CD4-positive, alpha-beta memory T cell (primary cell): ENCODE results near the gene ALKBH5. TPM values are rescaled to one million over a fixed set of nuclear protein-coding genes. Genes with fewer than 3 reads are reported as not detected.
A peak's percentile ranks its signal among the peaks of the same experiment; 100 is the strongest.

Experiments used
- CTCF ChIA-PET: fragments of 350-600 bp; sonication (Branson Sonifier 250); formaldehyde crosslinking; loops from one replicate; lab custom pipeline; 2021; ENCODE audit warnings: inconsistent platforms; ENCODE audit not compliant: partially characterized antibody; lab: Charles Lee
- POLR2A ChIA-PET: fragments of 350-600 bp; sonication (Branson Sonifier 250); formaldehyde crosslinking; loops from one replicate; lab custom pipeline; 2021; ENCODE audit not compliant: partially characterized antibody; lab: Charles Lee
- DNase-seq, 5 donors: peaks; one replicate each; pipeline versions ENCODE4 v3.0.0 to v3.0.0-alpha.2; 2020 to 2022; ENCODE audit warnings: mixed read lengths in 1 of 5
- H3K27ac ChIP-seq: one replicate; pipeline ENCODE4 v1.7.0; 2013; ENCODE audit warnings: low read depth, low read length
- H3K27me3 ChIP-seq: 2 replicates; pipeline ENCODE4 v1.7.0; 2013; ENCODE audit warnings: mild to moderate bottlenecking, low read length, moderate library complexity; ENCODE audit not compliant: insufficient read depth
- H3K36me3 ChIP-seq: 2 replicates; pipeline ENCODE4 v1.7.0; 2013; ENCODE audit warnings: mild to moderate bottlenecking, low read length, moderate library complexity; ENCODE audit not compliant: insufficient read depth
- H3K4me1 ChIP-seq: 2 replicates; pipeline ENCODE4 v1.7.0; 2013; ENCODE audit warnings: mild to moderate bottlenecking, low read length, moderate library complexity; ENCODE audit not compliant: insufficient read depth
- H3K4me3 ChIP-seq, 2 donors: one replicate each; pipeline ENCODE4 v1.7.0; 2013; ENCODE audit warnings: low read length in 2 of 2, mild to moderate bottlenecking in 1 of 2
- H3K9me3 ChIP-seq, 2 donors: one replicate each; pipeline ENCODE4 v1.7.0; 2013; ENCODE audit warnings: low read length in 2 of 2, control low read depth in 1 of 2; ENCODE audit not compliant: control insufficient read depth in 1 of 2
- H3K27ac Mint-ChIP-seq, 7 donors: one replicate each; pipeline ENCODE4 v1.8.0; 2020 to 2021; ENCODE audit warnings: mixed read lengths in 7 of 7, mild to moderate bottlenecking in 6 of 7, inconsistent platforms in 3 of 7, moderate library complexity in 3 of 7
- H3K27me3 Mint-ChIP-seq, 2 donors: one replicate each; pipeline ENCODE4 v1.8.0; 2020 to 2021; ENCODE audit warnings: mixed read lengths in 2 of 2
- H3K36me3 Mint-ChIP-seq, 2 donors: one replicate each; pipeline ENCODE4 v1.8.0; 2020 to 2021; ENCODE audit warnings: mixed read lengths in 2 of 2, inconsistent platforms in 1 of 2, mild to moderate bottlenecking in 1 of 2
- H3K4me1 Mint-ChIP-seq, 4 donors: one replicate each; pipeline ENCODE4 v1.8.0; 2020 to 2021; ENCODE audit warnings: mixed read lengths in 4 of 4, mild to moderate bottlenecking in 1 of 4
- H3K4me3 Mint-ChIP-seq, 8 donors: one replicate each; pipeline ENCODE4 v1.8.0; 2020 to 2021; ENCODE audit warnings: mixed read lengths in 8 of 8, mild to moderate bottlenecking in 7 of 8, moderate library complexity in 6 of 8, inconsistent platforms in 3 of 8
- H3K9me3 Mint-ChIP-seq, 8 donors: one replicate each; pipeline ENCODE4 v1.8.0; 2020 to 2021; ENCODE audit warnings: mixed read lengths in 8 of 8, mild to moderate bottlenecking in 5 of 8, inconsistent platforms in 3 of 8, moderate library complexity in 1 of 8
- intact Hi-C: fragments of 100-400 bp; cut with micrococcal nuclease; formaldehyde crosslinking; loops from one replicate; pipeline ENCODE4 v1.15.1; 2023
- polyA plus RNA-seq, 2 donors: library from polyadenylated mRNA; unstranded; fragments of 300-500 nt; fragmentation: Illumina TruSeq; gene quantifications; one replicate each; pipeline ENCODE4 v1.2.3, GENCODE V29; 2021
- total RNA-seq, 2 experiments: library from RNA; stranded (reverse); gene quantifications; one replicate each; pipeline ENCODE4 v1.2.3, GENCODE V29; 2021

The ALKBH5 gene
- total and polyA plus RNA-seq, 4 experiments from 2014 or later, result 119 to 132 (median 123) TPM

- Mint-ChIP-seq H3K4me3 (peak overlapping the region; percentile 89 to 99 (median 96)), H3K27ac (peak overlapping the region; percentile 32 to 99 (median 94)), H3K36me3 (no peaks in the 10 kb centered on the region), H3K9me3 (no peaks in the 10 kb centered on the region), H3K4me1 (peaks cover 15 to 39% (median 21%) of the 10 kb centered on the region in 4 donors), H3K27me3 (no peaks in the 10 kb centered on the region)
- peak overlapping the region; percentile 59 to 78 for H3K4me3 ChIP-seq
- intact Hi-C loops, result no loop called here
- H3K27me3 ChIP-seq, result no peaks in the 10 kb centered on the region
- no peaks in the 10 kb centered on the region for H3K9me3 ChIP-seq
- H3K36me3 ChIP-seq, result no peaks in the 10 kb centered on the region
- peaks cover 28% of the 10 kb centered on the region for H3K4me1 ChIP-seq
- CTCF ChIA-PET, result no interaction called here
- POLR2A ChIA-PET, result interaction anchor here (2.5 kb wide), 1 partner anchor 43 kb away, joined by 9 read pairs; the partner anchor contains the start of gene ALKBH5
- DNase-seq, result no peak
- H3K27ac ChIP-seq, result peak overlapping the region; percentile 42
Measured at GRCh38 chr17:18226284-18226945, 42.8 kb downstream of the ALKBH5 start.

- CTCF ChIA-PET, result no interaction called here
- peaks cover 0 to 2% of the 10 kb centered on the region in 2 donors for H3K36me3 Mint-ChIP-seq
- peak overlapping the region in 5 of 8 donors; percentile 11 to 89 (median 23) for H3K4me3 Mint-ChIP-seq
- H3K27me3 Mint-ChIP-seq, result no peaks in the 10 kb centered on the region
- peaks cover 15 to 39% (median 21%) of the 10 kb centered on the region in 4 donors for H3K4me1 Mint-ChIP-seq
- intact Hi-C loops, result no loop called here
- H3K27ac Mint-ChIP-seq, result peak overlapping the region in 4 of 7 donors; percentile 29 to 61 (median 49)
- H3K27me3 ChIP-seq, result no peaks in the 10 kb centered on the region
- POLR2A ChIA-PET, result no interaction called here
- no peaks in the 10 kb centered on the region for H3K36me3 ChIP-seq
- DNase-seq, result no peak
- no peaks in the 10 kb centered on the region for H3K9me3 Mint-ChIP-seq
- no peak overlapping the region for H3K4me3 ChIP-seq
- no peak overlapping the region for H3K27ac ChIP-seq
- peaks cover 28% of the 10 kb centered on the region for H3K4me1 ChIP-seq
- H3K9me3 ChIP-seq, result no peaks in the 10 kb centered on the region
Measured at GRCh38 chr17:18227635-18228034, 44.0 kb downstream of the ALKBH5 start.

GRCh38 chr17:18228176-18228682, 44.6 kb downstream of the ALKBH5 start:
- intact Hi-C loops, result no loop called here
- H3K4me3 ChIP-seq, result no peak overlapping the region
- H3K36me3 ChIP-seq, result peaks cover 3% of the 10 kb centered on the region
- peaks cover 15 to 36% (median 21%) of the 10 kb centered on the region in 4 donors for H3K4me1 Mint-ChIP-seq
- ChIA-PET CTCF (no interaction called here), POLR2A (no interaction called here)
- H3K4me1 ChIP-seq, result peaks cover 28% of the 10 kb centered on the region
- H3K27me3 ChIP-seq, result no peaks in the 10 kb centered on the region
- H3K27ac ChIP-seq, result no peak overlapping the region
- no peaks in the 10 kb centered on the region for H3K9me3 Mint-ChIP-seq
- H3K27me3 Mint-ChIP-seq, result no peaks in the 10 kb centered on the region
- H3K27ac Mint-ChIP-seq, result peak overlapping the region in 1 of 7 donors; percentile 8
- peak overlapping the region in 2 of 8 donors; percentile 3 to 43 for H3K4me3 Mint-ChIP-seq
- H3K36me3 Mint-ChIP-seq, result peaks cover 0 to 2% of the 10 kb centered on the region in 2 donors
- no peak for DNase-seq
- H3K9me3 ChIP-seq, result no peaks in the 10 kb centered on the region

GRCh38 chr17:18229254-18229653, 45.6 kb downstream of the ALKBH5 start:
- no peaks in the 10 kb centered on the region for H3K9me3 Mint-ChIP-seq
- ChIA-PET CTCF (no interaction called here), POLR2A (no interaction called here)
- H3K27me3 Mint-ChIP-seq, result no peaks in the 10 kb centered on the region
- peak overlapping the region in 1 of 8 donors; percentile 49 for H3K4me3 Mint-ChIP-seq
- intact Hi-C loops, result no loop called here
- peak overlapping the region in 1 of 7 donors; percentile 22 for H3K27ac Mint-ChIP-seq
- peaks cover 7% of the 10 kb centered on the region for H3K36me3 ChIP-seq
- H3K27ac ChIP-seq, result no peak overlapping the region
- H3K4me1 Mint-ChIP-seq, result peaks cover 15 to 35% (median 21%) of the 10 kb centered on the region in 4 donors
- H3K36me3 Mint-ChIP-seq, result peaks cover 0 to 4% of the 10 kb centered on the region in 2 donors
- H3K27me3 ChIP-seq, result no peaks in the 10 kb centered on the region
- no peaks in the 10 kb centered on the region for H3K9me3 ChIP-seq
- peaks cover 28% of the 10 kb centered on the region for H3K4me1 ChIP-seq
- no peak for DNase-seq
- no peak overlapping the region for H3K4me3 ChIP-seq

GRCh38 chr17:18229771-18230170, 46.1 kb downstream of the ALKBH5 start:
- peak overlapping the region in 1 of 7 donors; percentile 22 for H3K27ac Mint-ChIP-seq
- POLR2A ChIA-PET, result no interaction called here

GRCh38 chr17:18230288-18231141, 46.9 kb downstream of the ALKBH5 start:
- no peak overlapping the region for H3K27ac Mint-ChIP-seq
- CTCF ChIA-PET, result no interaction called here

More at GRCh38 chr17:18229771-18230170, 46.1 kb downstream of the ALKBH5 start:
- H3K27me3 Mint-ChIP-seq, result no peaks in the 10 kb centered on the region
- H3K4me1 Mint-ChIP-seq, result peaks cover 15 to 34% (median 21%) of the 10 kb centered on the region in 4 donors
- Histone ChIP-seq H3K36me3 (peaks cover 12% of the 10 kb centered on the region), H3K27ac (no peak overlapping the region), H3K4me1 (peaks cover 26% of the 10 kb centered on the region), H3K9me3 (no peaks in the 10 kb centered on the region), H3K4me3 (no peak overlapping the region), H3K27me3 (no peaks in the 10 kb centered on the region)
- no peaks in the 10 kb centered on the region for H3K9me3 Mint-ChIP-seq
- CTCF ChIA-PET, result no interaction called here
- no peak overlapping the region for H3K4me3 Mint-ChIP-seq
- intact Hi-C loops, result no loop called here
- H3K36me3 Mint-ChIP-seq, result peaks cover 0 to 9% of the 10 kb centered on the region in 2 donors
- peak in 1 of 5 donors; percentile 14 for DNase-seq

GRCh38 chr17:18231164-18231563, 47.5 kb downstream of the ALKBH5 start:
- no peak overlapping the region for H3K4me3 ChIP-seq
- H3K27me3 ChIP-seq, result no peaks in the 10 kb centered on the region
- Mint-ChIP-seq H3K27me3 (no peaks in the 10 kb centered on the region), H3K36me3 (peaks cover 0 to 18% of the 10 kb centered on the region in 2 donors), H3K4me1 (peaks cover 12 to 26% (median 17%) of the 10 kb centered on the region in 4 donors), H3K4me3 (no peak overlapping the region), H3K27ac (no peak overlapping the region), H3K9me3 (no peaks in the 10 kb centered on the region)
- H3K27ac ChIP-seq, result no peak overlapping the region
- CTCF ChIA-PET, result interaction anchor here (1.3 kb wide), 1 partner anchor 14 kb away, joined by 4 read pairs; no protein-coding TSS in a partner anchor
- intact Hi-C loops, result no loop called here
- peaks cover 12% of the 10 kb centered on the region for H3K36me3 ChIP-seq
- POLR2A ChIA-PET, result no interaction called here
- peaks cover 19% of the 10 kb centered on the region for H3K4me1 ChIP-seq
- H3K9me3 ChIP-seq, result no peaks in the 10 kb centered on the region
- DNase-seq, result peak in 1 of 5 donors; percentile 30

More at GRCh38 chr17:18230288-18231141, 46.9 kb downstream of the ALKBH5 start:
- H3K4me1 Mint-ChIP-seq, result peaks cover 15 to 30% (median 21%) of the 10 kb centered on the region in 4 donors
- no peak overlapping the region for H3K4me3 Mint-ChIP-seq
- POLR2A ChIA-PET, result no interaction called here
- peak in 1 of 5 donors; percentile 19 for DNase-seq
- H3K36me3 ChIP-seq, result peaks cover 12% of the 10 kb centered on the region
- intact Hi-C loops, result no loop called here
- no peak overlapping the region for H3K27ac ChIP-seq
- H3K4me3 ChIP-seq, result no peak overlapping the region
- H3K4me1 ChIP-seq, result peaks cover 23% of the 10 kb centered on the region
- H3K9me3 ChIP-seq, result no peaks in the 10 kb centered on the region
- H3K27me3 ChIP-seq, result no peaks in the 10 kb centered on the region
- H3K27me3 Mint-ChIP-seq, result no peaks in the 10 kb centered on the region
- peaks cover 0 to 13% of the 10 kb centered on the region in 2 donors for H3K36me3 Mint-ChIP-seq
- no peaks in the 10 kb centered on the region for H3K9me3 Mint-ChIP-seq
